ENCODE measurements around the gene SNTG2. TPM values are rescaled to one million over a fixed set of nuclear protein-coding genes. Genes with fewer than 3 reads are reported as not detected.
"Not testable (repeated sequence)": the region's sequence is repeated elsewhere in the genome, so short reads cannot be mapped to it uniquely, and the experiment has no call there.

SNTG2 gene
- total and polyA plus RNA-seq, 10 donors: 1.9 to 59.4 (median 18.3) TPM

DNA sequence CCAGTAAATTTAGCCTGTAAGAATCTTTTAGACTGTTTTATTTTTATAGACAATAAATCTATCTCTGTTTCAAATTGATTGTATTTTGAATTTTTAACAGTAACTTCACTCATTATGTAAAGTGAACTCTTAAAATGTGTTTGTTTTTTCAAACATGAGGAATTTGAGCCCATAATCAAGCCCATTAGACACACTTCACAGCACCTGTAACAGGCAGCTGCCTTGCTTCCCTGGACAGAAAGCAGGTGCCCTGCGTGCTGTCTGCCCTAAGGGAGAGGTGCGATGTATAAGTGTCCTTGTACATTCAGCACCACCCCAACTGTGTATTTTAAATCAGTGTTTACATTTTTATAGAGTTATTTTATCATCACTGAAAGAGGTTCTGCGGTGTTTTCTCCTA is 276.1 kb downstream of the SNTG2 start:
- 89 to 99% (median 95%) methylated on average over 3 of the region's 3 CpGs for WGBS, 5 donors
- Histone ChIP-seq H3K4me1 (no peaks in the 10 kb centered on the region), H3K36me3 (no peaks in the 10 kb centered on the region), H3K9me3 (peaks cover 0 to 6% (median 0%) of the 10 kb centered on the region in 8 donors), H3K27me3 (replicated peaks in 1 of 7) (no peaks in the 10 kb centered on the region), H3K27ac (no peak overlapping the region), H3K4me3 (no peak overlapping the region)
- intact Hi-C loops (cut with DNase I; ENCODE audit: low total_unique reads): no loop called here
- DNase-seq: no peak
- TF ChIP-seq POLR2AphosphoS5 (IDR thresholded peaks at IDR 0.05) (no peak), POLR2A (IDR thresholded peaks at IDR 0.05) (no peak)
- TF ChIP-seq, protein P1, sequence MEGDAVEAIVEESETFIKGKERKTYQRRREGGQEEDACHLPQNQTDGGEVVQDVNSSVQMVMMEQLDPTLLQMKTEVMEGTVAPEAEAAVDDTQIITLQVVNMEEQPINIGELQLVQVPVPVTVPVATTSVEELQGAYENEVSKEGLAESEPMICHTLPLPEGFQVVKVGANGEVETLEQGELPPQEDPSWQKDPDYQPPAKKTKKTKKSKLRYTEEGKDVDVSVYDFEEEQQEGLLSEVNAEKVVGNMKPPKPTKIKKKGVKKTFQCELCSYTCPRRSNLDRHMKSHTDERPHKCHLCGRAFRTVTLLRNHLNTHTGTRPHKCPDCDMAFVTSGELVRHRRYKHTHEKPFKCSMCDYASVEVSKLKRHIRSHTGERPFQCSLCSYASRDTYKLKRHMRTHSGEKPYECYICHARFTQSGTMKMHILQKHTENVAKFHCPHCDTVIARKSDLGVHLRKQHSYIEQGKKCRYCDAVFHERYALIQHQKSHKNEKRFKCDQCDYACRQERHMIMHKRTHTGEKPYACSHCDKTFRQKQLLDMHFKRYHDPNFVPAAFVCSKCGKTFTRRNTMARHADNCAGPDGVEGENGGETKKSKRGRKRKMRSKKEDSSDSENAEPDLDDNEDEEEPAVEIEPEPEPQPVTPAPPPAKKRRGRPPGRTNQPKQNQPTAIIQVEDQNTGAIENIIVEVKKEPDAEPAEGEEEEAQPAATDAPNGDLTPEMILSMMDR (IDR thresholded peaks at IDR 0.05 in 8 of 11, conservative IDR thresholded peaks at IDR 0.05 in 3 of 11): no peak

DNA sequence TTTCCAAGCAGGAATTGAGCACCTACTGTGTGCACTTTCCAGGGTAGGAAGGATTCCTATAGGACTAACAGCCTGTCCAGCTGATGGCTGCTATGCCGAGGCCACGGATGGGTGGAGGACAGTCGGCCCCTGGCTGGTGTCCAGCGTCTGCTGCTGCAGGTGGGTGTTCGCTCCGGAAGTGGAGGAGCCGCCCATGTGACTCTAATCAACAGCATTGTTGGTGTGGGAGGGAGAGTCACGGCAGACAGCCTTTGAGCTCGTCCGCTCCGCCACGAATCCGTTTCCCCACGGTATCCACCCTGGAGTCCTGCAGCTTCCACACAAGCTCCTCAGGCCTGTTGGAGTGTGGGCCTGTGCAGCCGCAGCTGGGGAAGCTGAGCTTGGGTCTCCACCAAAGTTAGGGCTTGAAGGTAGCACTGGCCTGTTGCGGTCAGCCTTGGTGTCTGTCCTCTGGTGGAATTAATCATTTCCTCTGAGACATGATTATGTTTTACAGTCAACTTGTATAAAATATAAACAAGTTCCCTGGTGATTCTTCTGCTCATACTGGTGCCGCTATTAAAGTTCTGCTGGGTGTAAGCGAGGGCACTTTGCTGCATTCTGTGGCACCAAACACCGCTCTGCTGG is 276.7 kb downstream of the SNTG2 start:
- Histone ChIP-seq H3K4me3 (no peak overlapping the region), H3K27ac (no peak overlapping the region), H3K9me3 (peaks cover 0 to 6% (median 0%) of the 10 kb centered on the region in 8 donors), H3K4me1 (no peaks in the 10 kb centered on the region), H3K27me3 (replicated peaks in 1 of 7) (no peaks in the 10 kb centered on the region), H3K36me3 (no peaks in the 10 kb centered on the region)
- TF ChIP-seq POLR2AphosphoS5 (IDR thresholded peaks at IDR 0.05): peak in 2 of 3 donors; percentile 32 to 39
- TF ChIP-seq, protein P1 (IDR thresholded peaks at IDR 0.05 in 8 of 11, conservative IDR thresholded peaks at IDR 0.05 in 3 of 11): no peak
- no peak for TF ChIP-seq POLR2A (IDR thresholded peaks at IDR 0.05)
- WGBS, 5 donors: 71 to 87% (median 86%) methylated on average over 16 to 19 of the region's 19 CpGs
- peak; percentile 75 for DNase-seq
- intact Hi-C loops (cut with DNase I; ENCODE audit: low total_unique reads): no loop called here

DNA sequence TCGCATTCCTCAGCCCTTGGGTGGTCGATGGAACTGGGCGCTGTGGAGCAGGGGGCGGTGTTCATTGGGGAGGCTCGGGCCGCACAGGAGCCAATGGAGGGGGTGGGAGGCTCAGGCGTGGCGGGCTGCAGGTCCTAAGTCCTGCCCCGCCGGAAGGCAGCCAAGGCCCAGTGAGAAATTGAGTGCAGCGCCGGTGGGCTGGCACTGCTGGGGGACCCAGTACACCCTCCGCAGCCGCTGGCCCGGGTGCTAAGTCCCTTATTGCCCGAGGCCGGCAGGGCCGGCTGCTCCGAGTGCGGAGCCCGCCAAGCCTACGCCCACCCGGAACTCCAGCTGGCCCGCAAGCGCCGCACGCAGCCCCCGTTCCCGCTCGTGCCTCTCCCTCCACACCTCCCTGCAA is 278.9 kb downstream of the SNTG2 start:
- 95 to 97% (median 96%) methylated on average over 15 to 30 of the region's 30 CpGs for WGBS, 5 donors
- intact Hi-C loops (cut with DNase I; ENCODE audit: low total_unique reads): not testable (repeated sequence)

DNA sequence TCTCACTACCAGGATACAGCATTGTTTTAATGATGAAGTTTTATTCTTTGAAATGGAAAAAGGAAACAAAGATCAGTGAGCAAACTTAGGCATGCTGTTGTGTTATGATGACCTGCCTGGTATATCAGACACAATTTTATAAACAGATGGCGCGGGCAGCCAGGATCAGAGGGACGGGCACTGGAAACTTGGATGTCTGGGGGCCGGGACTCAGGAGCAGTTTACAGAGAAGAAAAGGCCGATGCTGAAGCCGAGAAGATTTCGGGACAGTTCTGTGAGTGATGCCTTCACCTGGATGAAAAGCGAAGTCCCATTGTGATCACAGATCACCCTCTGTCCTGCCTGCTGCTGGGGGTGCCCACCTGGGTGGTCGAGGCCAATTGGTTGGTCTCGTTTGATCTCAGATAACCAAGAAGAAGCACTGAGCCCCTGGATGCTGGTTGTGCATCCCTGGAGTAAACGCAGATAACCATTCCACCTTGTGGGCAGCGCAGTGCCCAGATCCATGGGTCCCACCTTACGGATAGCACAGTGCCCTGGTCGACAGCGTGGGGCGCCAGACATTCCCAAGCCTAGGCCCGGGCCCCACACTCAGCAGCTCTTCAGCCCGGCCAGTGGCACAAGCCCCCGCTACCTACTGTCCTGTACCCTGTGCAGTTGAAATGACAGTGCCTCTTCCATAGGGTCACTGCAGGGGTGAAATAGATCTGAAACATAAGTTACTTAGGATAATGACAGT is 279.7 kb downstream of the SNTG2 start:
- TF ChIP-seq POLR2A (IDR thresholded peaks at IDR 0.05) (no peak), POLR2AphosphoS5 (IDR thresholded peaks at IDR 0.05) (no peak)
- TF ChIP-seq, protein P1 (IDR thresholded peaks at IDR 0.05 in 8 of 11, conservative IDR thresholded peaks at IDR 0.05 in 3 of 11): no peak
- Histone ChIP-seq H3K9me3 (peaks cover 0 to 6% (median 0%) of the 10 kb centered on the region in 8 donors), H3K27me3 (replicated peaks in 1 of 7) (no peaks in the 10 kb centered on the region), H3K36me3 (no peaks in the 10 kb centered on the region), H3K27ac (no peak overlapping the region), H3K4me1 (no peaks in the 10 kb centered on the region), H3K4me3 (no peak overlapping the region)
- no peak for DNase-seq
- intact Hi-C loops (cut with DNase I; ENCODE audit: low total_unique reads): no loop called here
- 87 to 94% (median 91%) methylated on average over 18 to 19 of the region's 19 CpGs for WGBS, 5 donors

More for the DNA sequence above, 278.9 kb downstream of the SNTG2 start:
- not testable (repeated sequence) for H3K9me3 ChIP-seq; H3K27me3 ChIP-seq (replicated peaks in 1 of 7); H3K4me3 ChIP-seq; H3K4me1 ChIP-seq; H3K36me3 ChIP-seq; H3K27ac ChIP-seq; DNase-seq

Data from spleen (tissue), 11 donors.